Gastroesophageal sphincter (tissue), 3 donors: ENCODE results near the gene PPP2R3B.

Source experiments
- CTCF ChIP-seq, 4 experiments: fragments of 200-600 bp in 2 of 4; fragments of 450-650 bp in 2 of 4; sonication (generic) in 1 of 4; IDR thresholded peaks; one replicate each; pipeline ENCODE4 v1.5.1; 2017 to 2019; ENCODE audit warnings: antibody characterized with exemption in 4 of 4, mild to moderate bottlenecking in 2 of 4, moderate library complexity in 2 of 4
- POLR2A ChIP-seq, 2 donors: fragments of 450-650 bp; IDR thresholded peaks; one replicate each; pipeline ENCODE4 v1.6.1; 2017; ENCODE audit warnings: antibody characterized with exemption in 2 of 2, mild to moderate bottlenecking in 2 of 2, moderate library complexity in 1 of 2

DNA sequence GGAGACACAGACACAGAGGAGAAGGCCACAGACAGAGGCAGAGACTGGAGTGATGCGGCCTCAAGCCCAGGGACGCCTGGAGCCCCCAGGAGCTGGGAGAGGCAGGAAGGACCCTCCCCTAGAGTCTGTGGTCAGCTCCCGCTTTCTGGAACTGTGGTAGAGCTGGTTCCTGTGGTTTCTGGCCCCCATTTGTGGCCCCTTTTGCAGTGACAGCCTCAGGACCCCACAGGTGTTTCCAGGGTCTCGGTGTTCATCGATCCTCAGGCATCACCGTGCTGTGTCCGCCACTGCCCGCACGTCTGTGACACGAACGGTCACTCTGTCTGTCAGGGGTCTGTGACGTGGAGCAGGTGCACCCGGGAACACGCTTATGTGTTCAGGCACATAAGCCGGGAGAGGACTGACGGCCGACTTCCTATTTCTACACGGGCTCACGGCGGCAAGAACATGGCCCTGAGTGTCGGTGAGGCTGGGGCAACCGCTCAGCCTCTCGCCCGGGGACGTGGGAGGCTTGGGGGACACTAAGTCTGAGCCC lies 76.0 kb downstream of the PPP2R3B start:
- TF ChIP-seq CTCF (IDR thresholded peaks at IDR 0.05) (no peak), POLR2A (IDR thresholded peaks at IDR 0.05) (no peak)
